Chondrocyte (in vitro differentiated cells): Measurements from ENCODE around the gene NRSN2. TPM values are rescaled to one million over a fixed set of nuclear protein-coding genes. Genes with fewer than 3 reads are reported as not detected.
"Not testable (repeated sequence)": the region's sequence is repeated elsewhere in the genome, so short reads cannot be mapped to it uniquely, and the experiment has no call there.

Experiments used
- DNase-seq: peaks from one replicate; pipeline ENCODE4 v3.0.0; 2021; ENCODE audit warnings: mixed read lengths, low spot score
- H3K27ac Mint-ChIP-seq: one replicate; pipeline ENCODE4 v1.8.0; 2021; ENCODE audit warnings: mild to moderate bottlenecking, moderate library complexity, mixed read lengths; ENCODE audit not compliant: unreplicated experiment
- H3K27me3 Mint-ChIP-seq: 2 replicates; pipeline ENCODE4 v1.8.0; 2021; ENCODE audit warnings: low read depth, mixed read lengths
- H3K36me3 Mint-ChIP-seq: 2 replicates; pipeline ENCODE4 v1.8.0; 2021; ENCODE audit warnings: low read depth, mixed read lengths
- H3K4me1 Mint-ChIP-seq: 2 replicates; pipeline ENCODE4 v1.8.0; 2021; ENCODE audit warnings: low read depth, mild to moderate bottlenecking, mixed read lengths
- H3K4me3 Mint-ChIP-seq: one replicate; pipeline ENCODE4 v1.8.0; 2021; ENCODE audit warnings: mild to moderate bottlenecking, moderate library complexity, mixed read lengths; ENCODE audit not compliant: unreplicated experiment
- H3K9me3 Mint-ChIP-seq: 2 replicates; pipeline ENCODE4 v1.8.0; 2021; ENCODE audit warnings: low read depth, mixed read lengths
- total RNA-seq: library from RNA; stranded (reverse); gene quantifications from 3 replicates; pipeline ENCODE4 v1.2.1, GENCODE V29; 2021
- TF ChIP-seq, protein P1 (sequence below): fragments of 200-600 bp; sonication (generic); IDR thresholded peaks from 2 replicates; pipeline ENCODE4 v1.5.0; 2021; ENCODE audit warnings: antibody characterized with exemption, mild to moderate bottlenecking, moderate library complexity

The NRSN2 gene
- total RNA-seq, 1 donor from 2014 or later: 77.1 TPM

DNA sequence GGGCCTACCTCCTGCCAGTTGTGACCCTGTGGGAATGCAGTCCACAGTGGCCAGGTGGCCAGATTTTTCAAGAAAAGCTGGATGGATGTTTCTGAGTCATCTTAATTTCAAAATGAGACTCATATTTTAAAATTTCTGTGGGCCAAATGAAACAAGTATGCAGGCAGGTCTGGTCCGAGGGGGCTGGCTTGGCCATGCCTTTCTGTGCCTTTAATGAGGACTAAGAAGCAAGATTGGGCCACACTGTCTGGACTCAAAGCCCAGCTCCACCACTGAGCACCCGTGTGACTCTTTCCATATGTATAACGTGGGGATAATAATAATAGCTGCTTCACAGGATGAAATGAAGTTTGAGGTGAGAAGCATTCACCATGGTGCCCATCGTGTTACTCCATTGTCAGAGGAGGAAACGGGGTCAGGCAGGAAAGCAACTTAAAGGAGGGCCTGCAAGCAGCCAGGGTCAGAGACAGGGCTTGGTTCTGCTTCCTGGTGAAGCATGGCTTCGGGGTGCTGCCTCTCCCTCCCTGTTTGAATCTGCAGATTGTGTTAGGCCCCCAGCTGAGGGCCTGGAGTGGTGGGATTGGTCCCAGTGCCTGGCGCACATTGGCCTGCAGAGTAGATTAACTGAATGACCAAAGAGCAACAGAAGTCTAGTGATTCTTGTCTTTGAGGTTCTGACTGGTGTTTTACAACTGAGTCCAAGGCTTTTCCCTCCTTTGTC is 17.8 kb upstream of the NRSN2 start:
- DNase-seq: no peak
- peak overlapping the region; percentile 82 for H3K27ac Mint-ChIP-seq
- TF ChIP-seq, protein P1, sequence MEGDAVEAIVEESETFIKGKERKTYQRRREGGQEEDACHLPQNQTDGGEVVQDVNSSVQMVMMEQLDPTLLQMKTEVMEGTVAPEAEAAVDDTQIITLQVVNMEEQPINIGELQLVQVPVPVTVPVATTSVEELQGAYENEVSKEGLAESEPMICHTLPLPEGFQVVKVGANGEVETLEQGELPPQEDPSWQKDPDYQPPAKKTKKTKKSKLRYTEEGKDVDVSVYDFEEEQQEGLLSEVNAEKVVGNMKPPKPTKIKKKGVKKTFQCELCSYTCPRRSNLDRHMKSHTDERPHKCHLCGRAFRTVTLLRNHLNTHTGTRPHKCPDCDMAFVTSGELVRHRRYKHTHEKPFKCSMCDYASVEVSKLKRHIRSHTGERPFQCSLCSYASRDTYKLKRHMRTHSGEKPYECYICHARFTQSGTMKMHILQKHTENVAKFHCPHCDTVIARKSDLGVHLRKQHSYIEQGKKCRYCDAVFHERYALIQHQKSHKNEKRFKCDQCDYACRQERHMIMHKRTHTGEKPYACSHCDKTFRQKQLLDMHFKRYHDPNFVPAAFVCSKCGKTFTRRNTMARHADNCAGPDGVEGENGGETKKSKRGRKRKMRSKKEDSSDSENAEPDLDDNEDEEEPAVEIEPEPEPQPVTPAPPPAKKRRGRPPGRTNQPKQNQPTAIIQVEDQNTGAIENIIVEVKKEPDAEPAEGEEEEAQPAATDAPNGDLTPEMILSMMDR: no peak
- no peaks in the 10 kb centered on the region for H3K9me3 Mint-ChIP-seq
- H3K4me3 Mint-ChIP-seq: peak overlapping the region; percentile 85
- H3K27me3 Mint-ChIP-seq: no peaks in the 10 kb centered on the region
- peaks cover 34% of the 10 kb centered on the region for H3K4me1 Mint-ChIP-seq
- no peaks in the 10 kb centered on the region for H3K36me3 Mint-ChIP-seq

DNA sequence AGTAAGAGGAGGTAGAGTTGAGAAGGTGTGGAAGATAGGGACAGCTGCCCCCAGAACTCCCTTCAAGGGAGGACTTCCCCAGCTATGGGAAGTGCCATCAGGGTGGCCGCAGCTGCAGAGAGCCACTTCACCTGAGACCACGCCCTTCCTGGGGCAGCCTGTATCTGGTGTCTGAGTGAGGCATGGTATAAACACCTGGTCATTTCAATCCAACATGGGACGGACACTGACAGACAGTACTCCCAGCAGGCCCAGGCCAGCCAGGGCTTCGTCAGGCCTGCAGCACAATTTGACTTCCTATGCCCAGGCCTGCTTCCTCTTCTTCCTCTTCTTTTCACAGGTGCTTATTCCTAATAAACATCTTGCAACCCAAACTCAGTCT is 17.1 kb upstream of the NRSN2 start:
- TF ChIP-seq, protein P1: no peak
- Mint-ChIP-seq H3K4me1 (peaks cover 34% of the 10 kb centered on the region), H3K9me3 (no peaks in the 10 kb centered on the region), H3K27ac (peak overlapping the region; percentile 82), H3K27me3 (no peaks in the 10 kb centered on the region), H3K36me3 (no peaks in the 10 kb centered on the region), H3K4me3 (no peak overlapping the region)
- no peak for DNase-seq

DNA sequence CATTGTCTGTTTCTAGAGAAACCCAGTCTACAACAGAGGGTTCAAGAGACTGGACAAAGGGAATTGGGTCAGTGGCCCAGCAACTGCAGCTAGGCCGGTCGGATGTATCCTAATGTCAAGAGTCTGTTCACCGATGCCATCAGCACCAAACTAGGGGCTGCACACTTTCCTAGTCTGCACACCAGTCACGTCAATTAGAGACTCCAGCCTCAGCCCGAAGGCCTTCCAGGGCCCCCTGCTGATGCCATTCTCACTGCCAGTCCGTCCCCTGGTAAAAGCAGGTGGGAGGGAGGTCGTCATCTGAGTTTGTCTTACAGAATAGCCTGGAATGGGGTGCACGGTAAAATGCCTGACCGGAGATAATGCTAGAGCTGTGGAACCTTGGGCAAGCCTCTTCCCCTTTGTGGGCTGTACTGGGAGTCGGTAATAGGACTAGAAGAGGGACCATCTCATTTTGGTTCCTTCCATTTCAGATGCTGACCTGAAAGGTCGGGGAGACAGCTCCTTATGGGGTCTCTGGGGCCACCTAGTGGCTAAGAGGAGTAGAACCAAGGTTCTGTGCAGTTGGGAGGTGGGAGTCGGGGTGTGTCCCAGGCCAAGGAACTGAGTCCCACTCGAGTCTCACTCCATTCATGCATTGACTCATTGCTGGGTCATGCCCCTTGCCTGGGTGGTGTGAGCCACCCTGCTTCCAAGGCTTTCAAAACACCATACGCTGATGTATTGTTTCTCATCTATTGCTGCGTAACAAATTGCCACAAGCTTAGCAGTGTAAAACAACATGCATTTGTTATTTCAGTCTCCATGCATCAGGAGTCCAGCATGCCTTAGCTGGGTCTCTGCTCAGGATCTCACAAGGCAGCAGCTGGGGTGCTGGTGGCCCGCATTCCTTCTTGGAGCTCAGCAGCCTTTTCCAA is 16.4 kb upstream of the NRSN2 start:
- Mint-ChIP-seq H3K27me3 (no peaks in the 10 kb centered on the region), H3K36me3 (no peaks in the 10 kb centered on the region), H3K9me3 (no peaks in the 10 kb centered on the region), H3K4me3 (no peak overlapping the region), H3K4me1 (peaks cover 34% of the 10 kb centered on the region), H3K27ac (peak overlapping the region; percentile 51)
- TF ChIP-seq, protein P1: peak; percentile 93
- DNase-seq: no peak

DNA sequence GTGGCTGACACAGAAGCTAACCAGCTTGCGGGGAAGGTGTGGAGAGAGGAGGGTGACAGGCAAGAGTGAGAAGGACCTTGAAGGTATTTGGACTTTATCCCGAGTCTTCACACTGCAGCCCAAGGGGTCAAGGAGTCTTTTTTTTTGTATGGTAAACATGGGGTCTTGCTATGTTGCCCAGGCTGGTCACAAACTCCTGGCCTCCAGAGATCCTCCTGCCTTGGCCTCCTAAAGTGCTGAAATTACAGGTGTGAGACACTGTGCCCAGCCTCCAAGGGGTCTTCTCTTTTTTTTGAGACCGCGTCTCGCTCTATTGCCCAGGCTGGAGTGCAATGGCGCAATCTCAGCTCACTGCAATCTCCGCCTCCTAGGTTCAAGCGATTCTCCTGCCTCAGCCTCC is 12.3 kb upstream of the NRSN2 start:
- Mint-ChIP-seq H3K4me1 (peaks cover 14% of the 10 kb centered on the region), H3K27ac (no peak overlapping the region), H3K4me3 (no peak overlapping the region), H3K27me3 (no peaks in the 10 kb centered on the region), H3K36me3 (no peaks in the 10 kb centered on the region), H3K9me3 (no peaks in the 10 kb centered on the region)
- DNase-seq: no peak
- TF ChIP-seq, protein P1: no peak

DNA sequence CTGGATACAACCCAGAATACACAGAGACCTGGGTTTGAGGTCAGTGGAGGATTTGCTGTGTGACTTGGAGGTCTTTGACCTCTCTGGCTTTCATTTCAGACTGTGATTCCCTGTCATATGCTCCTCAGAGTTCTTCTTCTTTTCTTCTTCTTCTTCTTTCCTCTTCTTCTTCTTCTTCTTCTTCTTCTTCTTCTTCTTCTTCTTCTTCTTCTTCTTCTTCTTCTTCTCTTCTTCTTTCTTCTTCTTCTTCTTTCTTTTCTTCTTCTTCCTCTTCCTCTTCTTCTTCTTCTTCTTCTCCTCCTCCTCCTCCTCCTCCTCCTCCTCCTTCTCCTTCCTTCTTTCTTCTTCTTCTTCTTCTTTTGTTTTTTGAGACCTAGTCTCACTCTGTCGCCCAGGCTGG is 10.9 kb upstream of the NRSN2 start:
- H3K4me3 Mint-ChIP-seq, H3K9me3 Mint-ChIP-seq, DNase-seq, H3K4me1 Mint-ChIP-seq, H3K36me3 Mint-ChIP-seq, H3K27ac Mint-ChIP-seq, H3K27me3 Mint-ChIP-seq: not testable (repeated sequence)
